Measurements from ENCODE around the gene EVA1B. TPM values are rescaled to one million over a fixed set of nuclear protein-coding genes. Genes with fewer than 3 reads are reported as not detected.

The EVA1B gene
- total RNA-seq, 1 experiment from 2014 or later = 12.4 TPM

DNA sequence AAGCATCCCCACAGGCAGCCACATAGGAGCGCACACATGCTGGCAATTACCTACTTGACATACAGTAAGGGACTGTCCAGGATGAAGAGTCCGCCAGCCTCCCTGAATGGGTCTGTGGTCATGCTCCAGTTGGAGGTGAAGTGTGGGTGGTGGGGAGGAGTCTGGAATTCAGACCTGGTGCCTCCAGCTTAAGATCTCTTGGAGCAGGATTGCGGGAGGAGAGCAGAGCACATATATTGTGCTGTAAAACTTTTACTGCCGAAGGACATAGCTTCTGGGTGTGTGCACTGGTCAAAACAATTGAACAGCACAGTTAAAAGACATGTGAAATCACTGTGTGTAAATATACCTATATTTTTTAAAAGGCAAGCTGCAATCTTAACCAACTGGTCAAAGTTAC is 44.4 kb upstream of the EVA1B start:
- BruUV-seq (replicated peaks) = no TSS peak
- H2AFZ ChIP-seq = no peak overlapping the region
- no peak for DNase-seq
- peaks cover 69% of the 10 kb centered on the region for H3K79me2 ChIP-seq (ENCODE audit: low read depth)
- H3K4me2 ChIP-seq = no peak overlapping the region
- CTCF ChIA-PET = interaction anchor here (1.7 to 3.6 kb wide), 2 partner anchors 16 to 25 kb away, joined by 5 to 21 read pairs; no protein-coding TSS in a partner anchor
- POLR2A ChIA-PET (ENCODE audit: unreplicated experiment) = no interaction called here
- peaks cover 21% of the 10 kb centered on the region for H3K4me1 ChIP-seq (replicated peaks; ENCODE audit: insufficient read depth)
- no peak overlapping the region for H3K4me3 ChIP-seq
- H4K20me1 ChIP-seq (ENCODE audit: insufficient read depth) = peaks cover 15% of the 10 kb centered on the region
- no peak overlapping the region for H3K27ac ChIP-seq
- TF ChIP-seq EZH2 (IDR thresholded peaks at IDR 0.05; ENCODE audit: low read depth) = no peak
- TF ChIP-seq, protein P1, sequence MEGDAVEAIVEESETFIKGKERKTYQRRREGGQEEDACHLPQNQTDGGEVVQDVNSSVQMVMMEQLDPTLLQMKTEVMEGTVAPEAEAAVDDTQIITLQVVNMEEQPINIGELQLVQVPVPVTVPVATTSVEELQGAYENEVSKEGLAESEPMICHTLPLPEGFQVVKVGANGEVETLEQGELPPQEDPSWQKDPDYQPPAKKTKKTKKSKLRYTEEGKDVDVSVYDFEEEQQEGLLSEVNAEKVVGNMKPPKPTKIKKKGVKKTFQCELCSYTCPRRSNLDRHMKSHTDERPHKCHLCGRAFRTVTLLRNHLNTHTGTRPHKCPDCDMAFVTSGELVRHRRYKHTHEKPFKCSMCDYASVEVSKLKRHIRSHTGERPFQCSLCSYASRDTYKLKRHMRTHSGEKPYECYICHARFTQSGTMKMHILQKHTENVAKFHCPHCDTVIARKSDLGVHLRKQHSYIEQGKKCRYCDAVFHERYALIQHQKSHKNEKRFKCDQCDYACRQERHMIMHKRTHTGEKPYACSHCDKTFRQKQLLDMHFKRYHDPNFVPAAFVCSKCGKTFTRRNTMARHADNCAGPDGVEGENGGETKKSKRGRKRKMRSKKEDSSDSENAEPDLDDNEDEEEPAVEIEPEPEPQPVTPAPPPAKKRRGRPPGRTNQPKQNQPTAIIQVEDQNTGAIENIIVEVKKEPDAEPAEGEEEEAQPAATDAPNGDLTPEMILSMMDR (conservative IDR thresholded peaks at IDR 0.05) = no peak
- no peaks in the 10 kb centered on the region for H3K9me2 ChIP-seq (ENCODE audit: insufficient read depth)
- peaks cover 22% of the 10 kb centered on the region for H3K36me3 ChIP-seq (ENCODE audit: low read depth)
- intact Hi-C loops (cut with micrococcal nuclease; ENCODE audit: unreplicated experiment) = no loop called here
- no peaks in the 10 kb centered on the region for H3K9me3 ChIP-seq (ENCODE audit: insufficient read depth, low read depth)
- H3F3A ChIP-seq (ENCODE audit: insufficient read depth, low read depth) = peaks cover 32% of the 10 kb centered on the region
- H3K27me3 ChIP-seq (ENCODE audit: insufficient read depth, low read depth) = no peaks in the 10 kb centered on the region

DNA sequence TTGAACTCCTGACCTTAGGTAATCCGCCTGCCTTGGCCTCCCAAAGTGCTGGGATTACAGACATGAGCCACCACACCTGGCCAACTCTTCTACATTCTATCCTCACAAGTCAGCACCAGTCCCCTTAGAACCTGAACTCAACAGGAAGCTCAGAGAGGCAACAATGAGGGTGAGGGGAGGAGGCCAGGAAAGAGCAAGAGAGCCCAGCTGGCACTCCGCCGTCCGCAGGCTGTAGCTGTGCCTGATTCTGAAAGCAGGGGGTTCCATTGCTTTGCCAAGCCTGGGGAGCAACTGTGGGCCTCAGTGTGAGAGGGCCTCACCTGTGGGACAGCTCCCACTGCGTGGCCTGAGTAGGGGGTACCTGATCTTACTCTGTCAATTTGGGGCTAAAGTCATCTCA is 43.6 kb upstream of the EVA1B start:
- H4K20me1 ChIP-seq (ENCODE audit: insufficient read depth) = peaks cover 15% of the 10 kb centered on the region
- TF ChIP-seq, protein P1 (conservative IDR thresholded peaks at IDR 0.05) = no peak
- no peak for TF ChIP-seq EZH2 (IDR thresholded peaks at IDR 0.05; ENCODE audit: low read depth)
- H3K79me2 ChIP-seq (ENCODE audit: low read depth) = peaks cover 63% of the 10 kb centered on the region
- H3K27ac ChIP-seq = no peak overlapping the region
- no peak overlapping the region for H3K4me3 ChIP-seq
- DNase-seq = no peak
- H3K27me3 ChIP-seq (ENCODE audit: insufficient read depth, low read depth) = no peaks in the 10 kb centered on the region
- intact Hi-C loops (cut with micrococcal nuclease; ENCODE audit: unreplicated experiment) = no loop called here
- no peak overlapping the region for H2AFZ ChIP-seq
- H3K4me2 ChIP-seq = no peak overlapping the region
- POLR2A ChIA-PET (ENCODE audit: unreplicated experiment) = no interaction called here
- peaks cover 14% of the 10 kb centered on the region; the same call in 1 of the 2 replicates for H3K4me1 ChIP-seq (replicated peaks; ENCODE audit: insufficient read depth)
- H3F3A ChIP-seq (ENCODE audit: insufficient read depth, low read depth) = peaks cover 30% of the 10 kb centered on the region; the same call in 1 of the 2 replicates
- H3K9me3 ChIP-seq (ENCODE audit: insufficient read depth, low read depth) = no peaks in the 10 kb centered on the region
- H3K36me3 ChIP-seq (ENCODE audit: low read depth) = peaks cover 24% of the 10 kb centered on the region
- H3K9me2 ChIP-seq (ENCODE audit: insufficient read depth) = no peaks in the 10 kb centered on the region
- CTCF ChIA-PET = interaction anchor here (3.6 kb wide), 1 partner anchor 24 kb away, joined by 21 read pairs; no protein-coding TSS in a partner anchor
- no TSS peak for BruUV-seq (replicated peaks)

DNA sequence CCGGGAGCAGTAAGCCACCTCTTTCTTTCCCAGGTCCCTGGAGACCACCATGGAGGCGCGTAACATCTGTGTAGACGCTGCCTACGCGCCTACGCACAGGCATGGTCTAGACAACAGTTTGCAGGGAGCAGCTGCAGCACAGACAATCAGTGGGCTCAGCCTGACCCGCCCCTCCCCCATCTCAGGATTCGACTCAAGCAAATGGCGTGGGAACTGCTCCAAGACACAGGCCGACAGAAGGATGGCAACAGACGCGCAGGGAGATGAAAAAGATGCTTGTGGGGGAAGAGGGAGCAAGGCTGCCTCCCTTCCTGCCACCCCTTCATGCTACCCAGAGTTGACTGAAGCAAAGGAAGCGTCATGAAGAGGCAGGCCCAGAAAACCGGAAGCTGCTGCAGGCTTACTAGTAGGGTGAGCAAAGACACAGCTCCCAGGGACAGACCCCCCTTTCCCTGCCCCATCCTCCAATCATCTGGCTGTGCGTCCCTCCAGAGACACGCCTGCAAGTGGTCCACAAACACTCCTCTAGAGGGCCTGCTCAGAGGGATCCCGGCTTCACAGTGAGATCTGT is 42.7 kb upstream of the EVA1B start:
- H3K4me2 ChIP-seq = no peak overlapping the region
- H3K27ac ChIP-seq = no peak overlapping the region
- ChIA-PET CTCF (interaction anchor here (0.6 to 1.0 kb wide), 2 partner anchors 24 to 111 kb away, joined by 4 to 5 read pairs; no protein-coding TSS in a partner anchor), POLR2A (ENCODE audit: unreplicated experiment) (no interaction called here)
- no TSS peak for BruUV-seq (replicated peaks)
- DNase-seq = no peak
- H3K27me3 ChIP-seq (ENCODE audit: insufficient read depth, low read depth) = no peaks in the 10 kb centered on the region
- peaks cover 33% of the 10 kb centered on the region; the same call in 1 of the 2 replicates for H3F3A ChIP-seq (ENCODE audit: insufficient read depth, low read depth)
- peaks cover 17% of the 10 kb centered on the region for H4K20me1 ChIP-seq (ENCODE audit: insufficient read depth)
- peaks cover 20% of the 10 kb centered on the region; the same call in 1 of the 2 replicates for H3K36me3 ChIP-seq (ENCODE audit: low read depth)
- H3K9me2 ChIP-seq (ENCODE audit: insufficient read depth) = no peaks in the 10 kb centered on the region
- H3K9me3 ChIP-seq (ENCODE audit: insufficient read depth, low read depth) = no peaks in the 10 kb centered on the region
- intact Hi-C loops (cut with micrococcal nuclease; ENCODE audit: unreplicated experiment) = no loop called here
- peaks cover 63% of the 10 kb centered on the region for H3K79me2 ChIP-seq (ENCODE audit: low read depth)
- no peak overlapping the region for H3K4me3 ChIP-seq
- no peak for TF ChIP-seq EZH2 (IDR thresholded peaks at IDR 0.05; ENCODE audit: low read depth)
- TF ChIP-seq, protein P1 (conservative IDR thresholded peaks at IDR 0.05) = no peak
- peaks cover 9% of the 10 kb centered on the region; the same call in 1 of the 2 replicates for H3K4me1 ChIP-seq (replicated peaks; ENCODE audit: insufficient read depth)
- no peak overlapping the region for H2AFZ ChIP-seq
